HG03025 (cell line): Measurements from ENCODE around the gene OR8S1.
"Not testable (repeated sequence)": the region's sequence is repeated elsewhere in the genome, so short reads cannot be mapped to it uniquely, and the experiment has no call there.

Experiments used
- ATAC-seq: cut with Tn5 transposase; IDR thresholded peaks from one replicate; pipeline ENCODE4 v1.9.1; 2021; ENCODE audit warnings: mild to moderate bottlenecking, moderate library complexity; ENCODE audit not compliant: unreplicated experiment, low FRiP score

The OR8S1 gene

GRCh38 chr12:48553666-48554343 lies 28.4 kb downstream of the OR8S1 start:
- not testable (repeated sequence) for ATAC-seq

DNA sequence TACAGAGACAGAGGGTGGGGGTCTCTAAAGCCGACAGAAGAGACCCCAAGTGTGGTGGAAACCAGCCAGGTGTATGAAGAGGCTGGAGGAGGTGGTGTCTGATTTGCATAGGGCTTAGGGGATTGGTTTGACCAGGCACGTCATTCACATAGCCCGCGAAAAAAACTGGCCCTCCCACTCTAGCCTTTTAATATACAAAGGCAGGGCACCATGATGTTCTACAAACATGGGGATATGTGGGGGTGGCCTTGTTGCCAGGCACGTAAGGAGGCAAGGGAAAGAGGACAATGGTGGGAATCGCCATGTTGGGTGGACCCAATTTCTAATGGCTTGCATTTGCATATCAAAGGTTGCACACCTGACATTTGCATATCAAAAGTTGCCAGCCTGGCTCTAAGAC lies 31.2 kb downstream of the OR8S1 start:
- no peak for ATAC-seq

GRCh38 chr12:48557919-48558318 lies 32.5 kb downstream of the OR8S1 start:
- ATAC-seq, result no peak

DNA sequence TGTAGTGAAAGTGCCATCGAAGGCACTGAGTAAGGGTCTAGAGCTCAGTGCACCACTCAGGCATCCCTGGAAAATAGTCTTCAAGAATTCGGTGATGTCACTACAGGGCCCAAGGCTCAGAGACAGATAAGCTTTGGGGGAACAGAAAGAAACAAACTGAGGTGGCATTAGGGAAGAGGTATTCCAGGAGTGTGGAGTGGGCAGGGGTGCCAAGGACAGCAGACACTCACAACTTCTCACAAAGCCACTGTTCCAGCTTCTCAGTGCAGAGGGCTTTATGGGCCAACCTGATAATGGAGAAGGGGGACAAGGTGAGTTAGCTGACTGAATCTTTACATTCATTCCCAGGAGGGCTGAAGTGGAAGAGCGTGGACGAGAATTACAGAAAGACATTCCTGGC lies 42.3 kb downstream of the OR8S1 start:
- ATAC-seq, result no peak

GRCh38 chr12:48569946-48570345 lies 44.5 kb downstream of the OR8S1 start, which contains the start of gene LALBA:
Gene LALBA (minus strand): TSS chr12:48570046. CDS start chr12:48570020, 26 bp downstream.
- ATAC-seq, result no peak

DNA sequence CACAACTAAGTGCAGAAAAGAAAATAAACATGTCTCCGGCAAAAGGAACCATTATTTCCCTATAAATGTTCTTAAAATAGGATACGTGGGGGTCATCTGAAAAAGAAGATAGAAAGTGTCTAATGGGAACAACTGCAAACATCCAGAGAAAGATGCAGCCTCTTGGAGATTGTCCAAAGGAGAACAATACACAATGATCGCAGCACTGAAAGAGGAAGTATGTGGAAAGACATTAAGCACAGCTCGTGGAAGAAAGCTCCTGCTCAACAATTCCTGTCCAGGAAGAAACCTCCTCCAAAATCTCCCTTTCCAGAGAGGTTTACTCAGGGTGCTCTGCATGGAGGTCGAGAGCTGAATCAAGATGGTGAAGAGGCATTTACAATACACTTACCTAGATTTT lies 46.9 kb downstream of the OR8S1 start:
- no peak for ATAC-seq
